GM18951 (cell line): ENCODE results near the gene OCA2.

Experiments
- POLR2A ChIP-seq: IDR thresholded peaks from 4 replicates; pipeline ENCODE4 v1.6.1; 2011; ENCODE audit warnings: mild to moderate bottlenecking; ENCODE audit not compliant: insufficient read length, insufficient read depth; ENCODE audit errors: extremely low read depth
- in situ Hi-C: fragments of 300-500 bp; cut with MboI; formaldehyde crosslinking; loops from one replicate; pipeline ENCODE4 v1.12.0; 2022; ENCODE audit warnings: low sequenced_read_pairs, mixed read lengths, inconsistent platforms; ENCODE audit not compliant: unreplicated experiment

The OCA2 gene

GRCh38 chr15:28001641-28002040 lies 97.5 kb downstream of the OCA2 start:
- no peak for TF ChIP-seq POLR2A
- in situ Hi-C loops = no loop called here

- TF ChIP-seq POLR2A = no peak
- in situ Hi-C loops = no loop called here
Observed at GRCh38 chr15:27993996-27994780, 104.9 kb downstream of the OCA2 start.

- in situ Hi-C loops = no loop called here
- no peak for TF ChIP-seq POLR2A
Observed at GRCh38 chr15:27993544-27993943, 105.6 kb downstream of the OCA2 start.

GRCh38 chr15:27990521-27991515 lies 108.3 kb downstream of the OCA2 start:
- TF ChIP-seq POLR2A = no peak
- in situ Hi-C loops = no loop called here

GRCh38 chr15:27989838-27990237 lies 109.3 kb downstream of the OCA2 start:
- no peak for TF ChIP-seq POLR2A
- in situ Hi-C loops = no loop called here

- in situ Hi-C loops = no loop called here
- TF ChIP-seq POLR2A = no peak
Observed at GRCh38 chr15:27989427-27989826, 109.7 kb downstream of the OCA2 start.

GRCh38 chr15:27985099-27985498 lies 114.0 kb downstream of the OCA2 start:
- no peak for TF ChIP-seq POLR2A

GRCh38 chr15:27983496-27983895 lies 115.6 kb downstream of the OCA2 start:
- no peak for TF ChIP-seq POLR2A
- in situ Hi-C loops = no loop called here

More at GRCh38 chr15:27985099-27985498, 114.0 kb downstream of the OCA2 start:
- in situ Hi-C loops = no loop called here

- no peak for TF ChIP-seq POLR2A
- in situ Hi-C loops = no loop called here
Observed at GRCh38 chr15:27977696-27978095, 121.4 kb downstream of the OCA2 start.

- TF ChIP-seq POLR2A = no peak
- in situ Hi-C loops = no loop called here
Observed at GRCh38 chr15:27973886-27974285, 125.2 kb downstream of the OCA2 start.

GRCh38 chr15:27970661-27971392 lies 128.3 kb downstream of the OCA2 start:
- no peak for TF ChIP-seq POLR2A
- in situ Hi-C loops = no loop called here

GRCh38 chr15:27967541-27967940 lies 131.6 kb downstream of the OCA2 start:
- in situ Hi-C loops = no loop called here

GRCh38 chr15:27965546-27965945 lies 133.6 kb downstream of the OCA2 start:
- in situ Hi-C loops = no loop called here
- TF ChIP-seq POLR2A = no peak

More at GRCh38 chr15:27967541-27967940, 131.6 kb downstream of the OCA2 start:
- no peak for TF ChIP-seq POLR2A
